PFSK-1 (cell line): Measurements from ENCODE around the gene CLBA1.

Experiments used
- FOXP2 ChIP-seq: optimal IDR thresholded peaks from 2 replicates; pipeline ENCODE3; 2011; ENCODE audit warnings: borderline replicate concordance, control low read depth, inconsistent platforms; ENCODE audit not compliant: insufficient read depth; ENCODE audit errors: extremely low read length, extremely low read depth
- POLR2AphosphoS5 ChIP-seq: IDR thresholded peaks from 2 replicates; pipeline ENCODE4 v1.6.1; 2012; ENCODE audit warnings: low read depth, mild to moderate bottlenecking, control low read depth, low read length, moderate library complexity
- REST ChIP-seq, 2 experiments: IDR thresholded peaks; 2 replicates each; pipeline versions ENCODE4 v1.6.1 to v1.8.0; 2011 to 2012; ENCODE audit warnings: low read depth in 2 of 2, low read length in 2 of 2, control low read depth in 1 of 2, inconsistent platforms in 1 of 2, mild to moderate bottlenecking in 1 of 2, moderate library complexity in 1 of 2; ENCODE audit not compliant: insufficient read depth in 1 of 2
- SIN3A ChIP-seq: IDR thresholded peaks from 2 replicates; pipeline ENCODE4 v1.6.1; 2012; ENCODE audit warnings: mild to moderate bottlenecking, low read length, moderate library complexity, borderline replicate concordance; ENCODE audit not compliant: insufficient read depth
- TAF1 ChIP-seq: IDR thresholded peaks from 2 replicates; pipeline ENCODE4 v1.6.1; 2012; ENCODE audit warnings: low read length, control low read depth, borderline replicate concordance; ENCODE audit not compliant: insufficient read depth

The CLBA1 gene

GRCh38 chr14:104957146-104958113 is 28.2 kb upstream of the CLBA1 start:
- TF ChIP-seq REST (IDR thresholded peaks at IDR 0.05; ENCODE audit: insufficient read depth in 1 of 2, low read depth in 2 of 2, low read length in 2 of 2) = no peak

- TF ChIP-seq TAF1 (no peak), REST (IDR thresholded peaks at IDR 0.05; ENCODE audit: insufficient read depth in 1 of 2, low read depth in 2 of 2, low read length in 2 of 2) (no peak), SIN3A (no peak), POLR2AphosphoS5 (no peak), FOXP2 (no peak)
These were observed 21.0 kb upstream of the CLBA1 start for GRCh38 chr14:104964546-104964945.

- TF ChIP-seq TAF1 (no peak), POLR2AphosphoS5 (no peak), REST (IDR thresholded peaks at IDR 0.05; ENCODE audit: insufficient read depth in 1 of 2, low read depth in 2 of 2, low read length in 2 of 2) (no peak), SIN3A (no peak), FOXP2 (no peak)
These were observed 19.9 kb upstream of the CLBA1 start for GRCh38 chr14:104965561-104966231.

- TF ChIP-seq REST (IDR thresholded peaks at IDR 0.05; ENCODE audit: insufficient read depth in 1 of 2, low read depth in 2 of 2, low read length in 2 of 2) = no peak
- no peak for TF ChIP-seq TAF1
- TF ChIP-seq POLR2AphosphoS5 = no peak
- TF ChIP-seq SIN3A = no peak
- TF ChIP-seq FOXP2 = no peak
These were observed 19.2 kb upstream of the CLBA1 start for GRCh38 chr14:104966261-104966865.
